HG03565 (cell line): ENCODE results near the gene RANBP1.

Experiments
- ATAC-seq: cut with Tn5 transposase; IDR thresholded peaks from one replicate; pipeline ENCODE4 v1.9.1; 2021; ENCODE audit warnings: mild to moderate bottlenecking, moderate library complexity; ENCODE audit not compliant: unreplicated experiment

RANBP1 gene

DNA sequence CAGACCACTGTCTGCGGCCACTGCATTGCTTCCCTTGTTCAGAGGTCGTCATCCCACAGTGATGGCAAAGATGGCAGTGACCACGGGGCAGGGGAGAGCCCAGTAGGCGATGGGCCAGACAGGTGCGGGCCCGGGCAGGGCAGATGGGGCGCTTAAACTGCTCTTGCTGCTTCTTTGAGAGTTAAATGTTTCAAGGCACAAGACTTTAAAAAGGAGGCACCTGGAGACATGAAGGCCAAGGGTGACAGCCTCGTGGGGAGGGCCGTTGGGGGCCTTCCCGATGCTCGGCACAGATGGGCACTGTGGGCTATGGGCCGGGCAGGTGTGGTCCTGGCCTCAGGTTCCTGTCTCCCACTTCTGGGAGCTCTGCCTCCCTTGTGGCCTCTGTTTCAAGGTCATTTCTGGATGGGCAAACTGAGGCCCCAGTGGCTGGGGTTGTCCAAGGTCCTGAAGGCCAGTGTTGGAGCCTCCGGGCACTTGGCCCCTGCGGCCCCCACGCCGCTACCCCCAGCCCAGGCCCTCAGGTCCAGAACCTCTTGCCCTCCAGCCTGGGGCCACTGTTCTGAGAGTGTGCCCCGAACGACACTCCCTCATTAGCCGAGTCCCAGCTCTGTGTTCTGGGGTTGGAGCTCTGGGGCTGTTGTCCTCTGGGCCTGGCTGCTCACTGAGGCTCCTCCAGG, 51.9 kb downstream of the RANBP1 start:
- no peak for ATAC-seq

DNA sequence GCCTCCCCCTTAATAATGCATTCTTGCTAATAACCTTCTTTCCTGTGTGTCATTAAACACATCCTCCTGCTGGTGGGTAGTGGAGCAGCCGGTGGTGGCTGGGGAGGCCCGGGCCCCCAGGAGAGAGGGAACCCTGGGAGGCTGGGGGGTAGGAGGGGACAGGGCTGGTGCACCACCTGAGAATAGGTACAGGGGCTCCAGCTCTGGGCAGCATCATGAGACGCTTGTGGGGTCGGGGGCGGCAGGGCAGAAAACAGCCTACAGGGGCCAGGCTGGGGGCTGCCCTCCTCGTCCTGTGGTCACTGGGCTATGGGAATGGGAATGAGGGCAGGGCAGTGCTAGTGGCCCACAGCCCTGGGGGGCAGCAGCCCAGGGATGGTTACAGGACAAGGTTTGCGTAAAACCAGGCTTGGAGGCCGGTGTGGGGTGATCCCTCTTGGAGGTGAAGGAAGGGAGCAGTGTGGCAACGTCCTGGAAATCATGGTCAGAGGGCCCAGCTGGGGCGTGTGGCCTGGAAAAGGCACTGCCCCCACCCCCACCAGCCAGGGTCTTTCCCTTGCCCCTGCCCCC, 53.4 kb downstream of the RANBP1 start:
- ATAC-seq: no peak

DNA sequence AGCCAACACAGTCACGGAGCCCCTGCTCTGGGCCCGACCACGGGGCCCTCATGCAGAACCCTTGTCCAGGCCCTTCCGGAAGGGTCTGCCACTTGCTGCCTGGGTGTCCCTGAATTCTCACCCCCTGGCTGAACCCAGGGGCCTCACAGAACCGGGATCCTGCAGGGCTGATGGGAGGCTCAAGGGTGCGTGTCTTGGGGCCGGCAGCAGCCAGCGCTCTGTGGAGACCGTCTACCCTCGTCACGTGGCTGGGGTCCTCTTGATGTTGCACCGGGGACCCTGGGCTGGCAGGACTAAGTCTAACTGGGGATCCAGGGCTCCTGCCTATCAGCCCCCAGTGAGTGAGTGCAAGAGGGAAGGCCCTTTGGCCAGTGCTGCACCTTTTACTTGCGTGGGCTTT, 54.3 kb downstream of the RANBP1 start:
- ATAC-seq: no peak

DNA sequence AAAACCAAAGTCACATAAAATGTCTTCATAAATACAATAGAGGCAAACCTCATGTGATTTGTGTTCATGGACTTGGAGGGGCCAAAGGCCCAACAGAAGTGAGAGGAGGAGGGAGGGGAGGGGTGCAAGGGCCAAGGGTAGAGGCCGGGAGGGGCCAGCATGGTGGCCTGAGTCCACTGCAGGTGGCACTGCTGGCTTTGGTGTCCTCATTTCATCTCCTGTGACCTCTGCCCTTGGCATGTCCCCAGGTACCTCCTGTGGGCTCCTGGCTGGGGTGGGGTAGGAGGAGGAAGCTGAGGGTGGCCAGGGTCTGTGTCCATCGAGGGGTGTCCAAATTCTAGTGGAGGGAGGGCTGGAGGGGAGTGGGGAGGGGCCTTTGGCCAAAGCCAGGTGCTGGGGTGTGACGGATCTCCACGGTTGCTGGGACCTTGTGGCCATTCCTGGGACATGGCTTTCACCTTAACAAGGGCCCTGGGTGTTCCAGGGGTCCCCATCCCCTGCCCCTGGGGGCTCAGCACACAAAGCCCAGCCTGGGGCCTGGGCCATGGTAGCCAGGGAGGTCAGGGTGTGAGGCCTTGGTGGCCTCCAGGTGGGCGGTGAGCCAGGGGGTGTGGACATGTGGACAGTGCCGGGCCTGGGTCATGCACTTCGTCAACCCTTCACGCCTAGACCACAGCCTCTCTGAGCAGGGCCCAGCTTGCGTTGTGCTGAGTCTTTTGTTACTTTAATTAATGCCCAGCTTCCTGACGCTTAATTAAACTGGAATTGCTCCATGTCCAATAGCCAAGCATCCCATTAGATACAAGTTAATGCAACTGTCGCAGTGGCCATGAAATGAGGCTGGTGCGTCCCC, 55.6 kb downstream of the RANBP1 start:
- ATAC-seq: no peak

DNA sequence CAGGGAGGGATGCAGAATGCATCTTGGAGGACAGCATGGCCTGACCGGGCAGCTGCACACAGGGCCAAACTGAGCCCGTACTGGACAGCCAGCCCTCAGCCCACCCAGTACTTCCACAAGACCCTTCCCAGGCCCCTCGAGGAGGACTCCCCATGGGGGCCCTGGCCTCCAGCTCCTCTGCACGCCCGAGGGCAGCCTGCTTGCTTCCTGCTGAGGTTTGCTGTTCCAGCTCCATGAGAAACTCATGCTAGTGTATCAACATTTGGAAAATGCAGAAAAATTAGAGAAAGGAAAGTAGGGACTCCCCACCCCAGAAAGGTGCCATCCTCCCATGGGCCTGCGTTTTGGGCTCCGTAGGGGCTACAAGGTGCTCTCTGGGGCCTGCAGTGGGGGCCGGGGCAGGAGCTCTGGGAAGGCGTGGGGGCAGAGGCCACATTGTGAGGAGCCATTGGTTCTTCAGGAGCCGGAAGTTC, 56.3 kb downstream of the RANBP1 start:
- no peak for ATAC-seq

DNA sequence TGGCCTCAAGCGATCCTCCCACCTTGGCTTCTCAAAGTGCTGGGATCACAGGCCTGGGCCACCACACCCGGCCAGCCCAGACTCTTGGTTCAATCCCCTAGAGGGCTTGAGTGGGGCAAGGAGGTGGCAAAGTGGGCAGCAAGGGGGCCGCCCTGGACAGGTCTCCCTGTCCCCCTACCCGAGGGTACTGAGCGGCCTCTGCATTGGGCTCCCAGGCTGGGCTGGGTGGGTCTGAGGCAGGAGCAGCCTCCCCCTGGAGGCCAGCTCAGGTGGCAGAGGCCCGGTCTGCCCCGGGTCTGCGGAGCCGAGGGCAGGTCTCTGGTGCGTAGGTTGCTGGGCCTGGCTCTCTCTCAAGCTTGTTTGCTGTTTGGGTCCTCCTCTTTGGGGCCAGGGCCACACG, 57.3 kb downstream of the RANBP1 start:
- ATAC-seq: no peak

DNA sequence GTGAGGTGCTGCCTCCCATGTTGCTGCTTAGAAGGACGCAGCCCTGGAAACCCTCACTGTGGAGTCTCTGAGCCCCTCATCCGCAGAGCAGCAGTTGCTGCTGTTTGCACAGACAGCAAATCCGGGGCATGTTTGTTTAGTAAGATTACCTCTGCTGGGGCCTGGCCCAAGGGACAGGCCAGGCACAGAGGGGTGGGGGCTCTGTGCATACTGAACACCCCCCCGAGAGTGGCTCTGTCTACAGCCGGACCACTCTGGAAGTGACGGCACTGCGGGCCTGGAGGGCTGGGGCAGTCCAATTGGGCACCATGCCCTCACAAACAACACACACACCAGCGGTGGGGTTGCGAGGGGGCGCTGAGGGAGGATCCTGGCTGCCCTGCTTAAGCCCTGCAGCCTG, 57.9 kb downstream of the RANBP1 start:
- ATAC-seq: no peak

DNA sequence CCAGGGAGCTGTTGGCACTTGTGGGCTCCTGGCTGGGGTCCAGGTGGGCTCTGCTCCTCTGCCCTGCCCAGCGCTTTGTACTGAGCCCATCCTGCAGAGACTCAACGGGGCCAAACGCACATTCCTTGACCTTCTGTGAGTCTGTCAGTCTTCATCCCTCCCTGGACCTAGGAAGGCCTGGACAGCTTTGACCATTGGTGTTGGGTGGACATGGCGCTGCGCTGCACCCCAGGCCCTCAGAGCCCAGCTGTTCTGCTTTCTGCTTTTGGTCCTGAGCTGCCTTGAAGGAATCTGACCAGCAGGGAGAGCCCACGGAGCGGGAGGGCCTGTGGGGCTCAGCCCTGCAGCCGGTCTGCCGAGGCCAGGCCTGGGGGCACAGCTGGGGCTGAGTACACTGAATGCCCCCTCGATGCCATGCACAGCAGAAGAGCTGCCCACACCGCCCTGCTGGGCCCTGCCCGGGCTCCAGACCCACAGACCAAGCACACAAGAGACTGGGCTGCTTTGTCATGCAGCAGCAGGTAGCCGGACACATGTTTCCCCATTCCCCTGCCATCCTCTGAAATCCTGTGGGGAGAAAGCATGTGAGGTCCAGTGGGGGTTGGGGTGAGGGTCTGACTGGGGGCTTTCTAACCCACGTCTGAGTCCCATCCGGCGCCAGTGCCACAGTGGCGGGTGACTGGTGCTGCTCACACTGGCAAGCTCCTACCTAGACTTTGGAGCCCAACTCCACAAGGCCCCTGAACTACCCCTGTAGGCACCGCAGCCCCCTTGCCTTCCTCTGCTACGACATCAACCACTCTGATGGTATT, 59.1 kb downstream of the RANBP1 start:
- ATAC-seq: no peak

DNA sequence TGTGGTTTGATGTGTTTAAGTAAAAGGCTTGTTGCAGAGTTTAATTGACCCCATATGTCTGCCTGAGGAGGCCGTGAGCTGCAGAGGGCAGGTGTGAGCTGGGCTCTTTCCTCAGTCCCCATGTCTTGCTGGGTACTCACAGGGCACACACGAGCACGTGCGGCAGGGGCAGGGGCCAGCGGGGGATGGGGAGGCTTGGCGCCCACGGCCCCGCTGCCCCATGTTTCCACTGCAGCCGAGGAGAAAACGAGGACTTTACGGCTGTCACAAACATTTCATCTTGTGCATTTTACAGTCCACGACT, 59.6 kb downstream of the RANBP1 start:
- no peak for ATAC-seq

DNA sequence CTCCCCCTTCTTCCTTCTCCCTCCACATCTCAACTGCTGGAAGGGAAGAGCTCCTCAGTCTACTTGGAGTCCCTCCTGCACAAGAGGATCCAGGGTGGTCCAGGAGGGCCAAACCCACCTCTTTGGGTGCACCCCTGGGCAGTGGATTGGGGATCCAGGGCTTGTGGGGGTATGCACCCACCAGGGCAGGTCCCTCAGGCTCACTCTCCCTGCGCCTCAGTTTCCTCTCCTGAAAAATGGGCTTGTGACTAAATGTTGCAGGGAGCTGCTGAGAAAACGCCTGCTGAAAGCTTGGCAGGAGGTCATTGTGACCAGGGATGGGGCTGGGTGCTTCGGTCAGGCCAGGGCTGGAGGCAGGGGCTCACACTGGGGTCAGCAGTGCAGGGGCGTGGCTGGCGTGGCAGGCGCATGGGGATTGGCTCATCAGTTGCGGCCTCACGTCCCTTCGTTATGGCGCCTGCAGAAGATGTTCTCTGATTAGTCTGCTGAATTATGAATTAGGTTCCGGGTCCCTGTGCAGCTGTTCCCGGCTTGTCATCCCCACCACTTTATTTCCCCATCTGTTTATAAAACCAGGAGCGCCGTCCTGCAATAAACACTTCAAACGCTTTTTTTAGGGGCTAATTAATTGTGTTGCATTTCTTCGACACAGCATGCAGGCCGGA, 60.6 kb downstream of the RANBP1 start:
- no peak for ATAC-seq
